Endothelial cell (in vitro differentiated cells): ENCODE results near the gene NAALADL2. TPM values are rescaled to one million over a fixed set of nuclear protein-coding genes. Genes with fewer than 3 reads are reported as not detected.

Source experiments
- DNase-seq: peaks from one replicate; pipeline ENCODE4 v3.0.0; 2021; ENCODE audit warnings: low spot score
- H3K27ac Mint-ChIP-seq: one replicate; pipeline ENCODE4 v1.8.0; 2021; ENCODE audit warnings: mixed read lengths, inconsistent platforms; ENCODE audit not compliant: unreplicated experiment
- H3K27me3 Mint-ChIP-seq: one replicate; pipeline ENCODE4 v1.8.0; 2021; ENCODE audit warnings: mild to moderate bottlenecking, moderate library complexity, mixed read lengths, inconsistent platforms; ENCODE audit not compliant: unreplicated experiment
- H3K36me3 Mint-ChIP-seq: one replicate; pipeline ENCODE4 v1.8.0; 2021; ENCODE audit warnings: mild to moderate bottlenecking, low read depth, mixed read lengths, inconsistent platforms; ENCODE audit not compliant: unreplicated experiment
- H3K4me1 Mint-ChIP-seq: one replicate; pipeline ENCODE4 v1.8.0; 2021; ENCODE audit warnings: mild to moderate bottlenecking, mixed read lengths, inconsistent platforms; ENCODE audit not compliant: unreplicated experiment
- H3K4me3 Mint-ChIP-seq: one replicate; pipeline ENCODE4 v1.8.0; 2021; ENCODE audit warnings: mild to moderate bottlenecking, mixed read lengths, inconsistent platforms; ENCODE audit not compliant: unreplicated experiment
- H3K9me3 Mint-ChIP-seq: one replicate; pipeline ENCODE4 v1.8.0; 2021; ENCODE audit warnings: mixed read lengths, inconsistent platforms; ENCODE audit not compliant: unreplicated experiment
- CTCF ChIP-seq: fragments of 200-600 bp; sonication (generic); IDR thresholded peaks from one replicate; pipeline ENCODE4 v1.5.0; 2021; ENCODE audit warnings: antibody characterized with exemption; ENCODE audit not compliant: unreplicated experiment
- total RNA-seq: library from RNA; stranded (reverse); fragmentation: NEBNext Ultra II Directional; extraction: Animal tissue kit (Norgen Biotek cat#: 25700); gene quantifications from one replicate; pipeline ENCODE4 v1.2.1, GENCODE V29; 2021; ENCODE audit not compliant: unreplicated experiment

Gene NAALADL2
- total RNA-seq, 1 donor from 2014 or later, result 3.5 TPM

GRCh38 chr3:175001091-175001490 lies 142.0 kb downstream of the NAALADL2 start:
- no peak overlapping the region for H3K4me3 Mint-ChIP-seq
- H3K36me3 Mint-ChIP-seq, result no peaks in the 10 kb centered on the region
- H3K4me1 Mint-ChIP-seq, result no peaks in the 10 kb centered on the region
- no peak for DNase-seq
- H3K9me3 Mint-ChIP-seq, result no peaks in the 10 kb centered on the region
- no peak overlapping the region for H3K27ac Mint-ChIP-seq
- no peak for TF ChIP-seq CTCF
- H3K27me3 Mint-ChIP-seq, result no peaks in the 10 kb centered on the region

- no peaks in the 10 kb centered on the region for H3K9me3 Mint-ChIP-seq
- no peaks in the 10 kb centered on the region for H3K36me3 Mint-ChIP-seq
- no peak overlapping the region for H3K27ac Mint-ChIP-seq
- no peaks in the 10 kb centered on the region for H3K27me3 Mint-ChIP-seq
- TF ChIP-seq CTCF, result no peak
- H3K4me1 Mint-ChIP-seq, result no peaks in the 10 kb centered on the region
- H3K4me3 Mint-ChIP-seq, result no peak overlapping the region
- DNase-seq, result no peak
Observed at GRCh38 chr3:175002732-175003143, 143.6 kb downstream of the NAALADL2 start.

- Mint-ChIP-seq H3K9me3 (no peaks in the 10 kb centered on the region), H3K4me1 (no peaks in the 10 kb centered on the region), H3K27me3 (no peaks in the 10 kb centered on the region), H3K27ac (no peak overlapping the region), H3K4me3 (no peak overlapping the region), H3K36me3 (no peaks in the 10 kb centered on the region)
- DNase-seq, result no peak
- TF ChIP-seq CTCF, result no peak
Observed at GRCh38 chr3:175003590-175003989, 144.5 kb downstream of the NAALADL2 start.

GRCh38 chr3:175005193-175005592 lies 146.1 kb downstream of the NAALADL2 start:
- H3K27ac Mint-ChIP-seq, result no peak overlapping the region
- no peaks in the 10 kb centered on the region for H3K4me1 Mint-ChIP-seq
- no peaks in the 10 kb centered on the region for H3K9me3 Mint-ChIP-seq
- DNase-seq, result no peak
- H3K4me3 Mint-ChIP-seq, result no peak overlapping the region
- no peak for TF ChIP-seq CTCF
- no peaks in the 10 kb centered on the region for H3K36me3 Mint-ChIP-seq
- H3K27me3 Mint-ChIP-seq, result no peaks in the 10 kb centered on the region

- H3K27ac Mint-ChIP-seq, result no peak overlapping the region
- no peak for DNase-seq
- H3K4me3 Mint-ChIP-seq, result no peak overlapping the region
- no peaks in the 10 kb centered on the region for H3K27me3 Mint-ChIP-seq
- no peaks in the 10 kb centered on the region for H3K4me1 Mint-ChIP-seq
- H3K36me3 Mint-ChIP-seq, result no peaks in the 10 kb centered on the region
- H3K9me3 Mint-ChIP-seq, result no peaks in the 10 kb centered on the region
- no peak for TF ChIP-seq CTCF
Observed at GRCh38 chr3:175005881-175006280, 146.7 kb downstream of the NAALADL2 start.
